IPS DF 4.7 (cell line): ENCODE measurements around the gene HSF4.

Experiments used
- DNase-seq: peaks from one replicate; pipeline ENCODE4 v3.0.0-alpha.2; 2013; ENCODE audit warnings: low spot score; ENCODE audit errors: extremely low read depth

Gene HSF4

DNA sequence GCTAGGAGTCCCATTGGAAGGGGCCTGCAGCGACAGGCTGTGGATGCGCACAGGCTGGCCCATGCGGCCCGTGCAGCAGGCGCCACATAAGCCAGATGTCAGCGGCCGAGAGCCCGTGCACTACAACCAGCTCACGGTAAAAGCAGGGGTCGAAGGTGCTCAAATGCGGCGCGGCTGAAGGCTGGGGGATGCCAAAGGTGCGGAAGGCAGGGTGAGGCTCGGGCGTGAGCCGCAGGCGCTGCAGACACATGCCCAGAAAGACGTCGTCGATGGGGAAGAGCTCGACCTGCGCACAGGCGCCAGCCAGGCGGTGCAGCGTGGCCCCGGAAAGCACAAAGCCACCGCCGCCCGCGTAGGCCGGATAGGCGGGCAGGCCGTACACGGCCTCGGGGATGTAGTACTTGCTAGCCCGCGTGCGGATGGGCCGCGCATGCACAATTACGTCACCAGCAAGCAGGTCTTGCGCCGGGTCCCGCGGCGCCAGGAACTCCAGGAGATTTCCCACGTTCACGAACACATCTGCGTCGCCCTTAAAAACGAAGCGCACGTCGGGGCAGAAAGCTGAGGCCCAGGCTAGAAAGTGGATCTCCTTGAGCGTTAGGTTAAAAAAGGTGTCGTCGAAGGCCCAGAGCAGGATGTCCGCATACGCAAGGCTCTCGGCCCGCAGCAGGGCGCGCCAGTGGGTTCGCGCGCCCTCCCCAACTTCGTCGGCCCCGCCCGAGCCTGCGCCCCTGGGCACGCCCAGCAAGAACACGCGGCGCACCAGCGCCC, 15.1 kb upstream of the HSF4 start:
- DNase-seq, result no peak

DNA sequence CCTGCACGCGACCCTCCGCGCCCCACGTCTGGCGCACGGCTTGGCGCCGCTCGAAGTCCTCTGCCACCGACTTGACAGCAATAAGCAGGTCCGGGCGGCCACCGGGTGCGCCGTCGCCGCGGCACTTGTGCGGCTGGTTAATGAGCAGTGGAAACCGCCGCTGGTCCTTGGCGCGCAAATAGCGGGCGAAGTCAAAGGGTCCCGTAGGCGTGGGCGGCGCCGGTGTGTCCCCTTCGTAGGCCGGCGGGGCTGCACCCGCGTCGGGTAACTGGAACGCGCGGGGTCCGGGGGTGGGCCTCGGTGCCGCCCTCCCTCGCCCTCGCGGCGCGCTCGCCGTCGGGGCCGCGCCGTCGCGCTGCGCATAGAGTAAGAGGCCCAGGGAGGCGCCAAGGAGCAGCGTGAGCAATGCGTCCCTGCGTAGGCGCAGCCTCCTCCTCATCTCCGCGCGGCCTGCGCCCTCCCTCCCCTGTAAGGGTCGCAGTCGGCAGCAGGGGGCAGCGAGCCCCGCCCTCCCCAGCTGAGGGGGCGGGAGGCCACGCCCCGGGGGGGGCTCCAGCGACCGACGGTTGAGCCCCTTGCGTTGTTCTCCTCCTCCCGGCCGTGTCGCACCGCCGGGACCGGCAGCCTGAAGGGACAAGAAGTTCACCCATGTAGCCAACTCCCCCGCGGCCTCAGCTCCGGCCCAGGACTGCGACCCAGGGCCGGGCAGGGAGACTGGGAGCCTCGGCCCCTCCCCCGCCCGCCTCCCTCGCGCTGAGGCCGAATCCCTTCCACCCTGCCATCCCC, 14.3 kb upstream of the HSF4 start:
- DNase-seq, result no peak

DNA sequence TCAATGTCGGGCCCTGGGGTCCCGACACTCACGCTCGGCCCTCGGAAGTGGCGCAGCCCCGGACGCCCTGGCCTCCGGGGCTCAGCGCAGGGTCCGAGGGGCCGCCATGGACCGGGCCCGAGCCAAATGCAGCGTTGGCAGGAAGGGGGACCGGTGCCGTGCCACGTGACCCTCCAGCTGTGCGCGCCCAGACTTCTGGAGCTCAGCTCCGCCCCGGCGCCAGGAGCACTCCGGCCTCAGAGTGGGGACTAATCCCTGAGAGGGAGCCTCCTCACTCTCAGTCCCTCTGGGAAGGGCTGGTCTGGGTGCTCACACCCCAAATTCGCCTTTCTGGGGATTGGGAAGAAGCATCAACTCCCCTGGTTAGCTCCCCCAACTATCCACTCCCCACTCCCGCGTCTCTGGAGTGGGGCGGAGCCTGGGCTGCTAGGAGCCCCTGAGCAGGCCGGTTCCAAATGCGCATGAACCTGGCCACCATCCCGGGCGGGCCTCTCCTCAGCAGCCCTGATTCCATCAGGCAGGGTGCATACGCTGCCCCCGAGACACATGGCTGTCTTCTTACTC, 13.6 kb upstream of the HSF4 start, which contains the start of gene B3GNT9:
Gene B3GNT9 (minus strand): TSS at position 166 of the 564 bp plus-strand sequence. CDS start 513 bp downstream, outside the sequence.
- DNase-seq, result no peak

DNA sequence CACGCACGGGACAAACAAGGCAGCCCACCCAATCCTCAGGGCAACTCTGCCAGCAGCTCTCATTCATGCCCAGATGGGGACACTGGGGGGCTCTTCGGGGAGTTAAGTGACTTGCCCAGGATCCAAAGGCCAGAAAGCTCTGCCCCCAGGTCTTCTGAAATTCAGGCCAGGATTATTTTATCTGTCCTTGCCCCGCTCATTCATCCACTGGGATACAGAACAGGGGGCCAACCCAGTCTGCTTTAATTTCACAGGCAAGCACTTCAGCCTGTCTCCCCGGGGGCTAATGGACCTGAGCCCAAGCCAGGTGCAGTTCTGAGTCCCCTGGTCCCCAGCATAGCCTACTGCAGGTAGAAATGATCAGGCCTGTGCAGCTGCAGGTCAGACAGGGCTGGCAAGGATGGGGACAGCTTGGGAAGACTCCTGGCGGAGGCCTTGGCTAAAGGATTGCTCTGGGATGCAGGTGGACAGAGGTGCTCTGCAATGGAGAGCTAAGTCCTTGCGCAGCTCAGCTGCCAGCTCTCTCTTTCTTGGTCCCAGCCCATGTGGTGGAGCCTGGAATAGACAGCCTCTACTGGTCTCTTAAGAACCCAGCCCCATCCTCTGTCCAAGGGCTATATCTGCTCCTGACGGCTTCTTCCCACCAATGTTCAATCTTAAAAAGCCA, 13.0 kb upstream of the HSF4 start:
- DNase-seq, result no peak

DNA sequence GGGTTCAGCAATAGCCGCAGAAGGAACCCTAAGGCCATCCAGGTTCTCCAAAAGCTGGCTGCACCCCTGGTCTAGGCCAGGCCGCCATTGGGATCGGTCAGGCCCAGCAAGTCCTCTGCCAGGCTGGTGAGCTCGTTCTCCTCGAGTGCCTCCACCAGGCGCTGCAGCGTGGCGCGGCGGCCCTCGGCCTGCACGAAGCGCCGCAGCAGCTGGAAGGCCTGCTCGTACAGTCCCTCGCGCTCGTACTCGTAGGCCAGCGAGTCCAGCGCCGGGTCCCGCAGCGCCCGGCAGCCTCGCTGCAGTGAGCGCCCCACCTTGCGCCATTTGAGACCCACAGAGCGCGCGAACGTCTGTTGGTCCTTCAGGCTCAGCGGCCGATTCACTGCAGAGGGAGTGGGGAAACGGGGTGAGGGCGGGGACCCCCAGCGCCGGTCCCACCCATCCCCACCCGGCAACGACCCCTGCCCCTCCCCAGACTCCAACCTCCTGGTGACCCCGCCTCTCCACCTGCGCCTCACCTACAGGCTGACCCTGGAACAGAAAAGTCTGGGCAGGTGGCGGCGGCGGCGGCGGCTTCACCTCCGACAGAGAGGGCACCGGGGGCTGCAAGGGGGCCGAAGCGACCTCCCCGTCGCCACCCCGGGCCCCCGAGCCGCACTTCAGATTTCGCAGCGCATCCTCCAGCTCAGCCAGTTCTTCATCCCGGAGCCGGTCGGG, 9.8 kb upstream of the HSF4 start:
- no peak for DNase-seq

DNA sequence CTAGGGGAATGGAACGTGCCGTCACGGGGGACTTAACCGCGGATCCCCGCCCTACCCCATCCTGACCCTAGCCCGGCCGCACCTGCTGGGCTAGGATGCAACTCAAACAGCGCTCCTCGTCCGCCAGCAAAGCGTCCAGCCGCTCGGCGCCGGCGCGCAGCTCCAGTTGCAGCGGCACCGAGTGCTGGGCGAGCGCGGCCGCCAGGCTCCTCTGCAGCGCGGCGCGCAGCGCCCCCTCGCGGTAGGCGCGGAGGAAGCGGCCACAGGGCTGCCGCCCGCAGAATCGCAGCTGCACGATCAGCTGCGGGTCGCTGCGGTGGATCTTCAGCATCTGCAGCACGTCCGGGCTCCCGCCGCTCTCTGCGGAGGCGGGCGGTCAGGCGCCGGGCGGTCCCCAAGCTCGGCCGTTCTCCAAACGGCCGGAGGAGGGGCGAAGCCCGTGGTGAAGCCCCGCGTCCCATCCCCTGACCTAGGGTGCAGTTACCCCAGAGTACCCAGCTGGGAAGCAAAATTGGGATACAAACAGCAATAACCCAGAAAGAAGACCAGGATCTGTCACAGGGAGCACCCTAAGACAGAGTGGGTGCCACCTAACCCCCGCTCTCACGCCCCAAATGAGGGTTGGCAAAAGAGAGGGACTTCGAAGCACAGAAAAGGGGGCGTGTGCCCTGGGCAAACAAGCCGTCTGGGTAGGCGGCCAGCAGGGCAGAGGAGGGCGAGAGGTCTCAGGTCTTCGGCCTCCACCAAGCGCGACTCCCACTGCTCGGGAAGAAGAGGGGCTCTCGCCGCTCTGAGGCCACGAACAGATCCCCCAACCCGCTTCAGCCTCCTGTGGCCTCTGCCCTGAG, 9.0 kb upstream of the HSF4 start:
- no peak for DNase-seq

DNA sequence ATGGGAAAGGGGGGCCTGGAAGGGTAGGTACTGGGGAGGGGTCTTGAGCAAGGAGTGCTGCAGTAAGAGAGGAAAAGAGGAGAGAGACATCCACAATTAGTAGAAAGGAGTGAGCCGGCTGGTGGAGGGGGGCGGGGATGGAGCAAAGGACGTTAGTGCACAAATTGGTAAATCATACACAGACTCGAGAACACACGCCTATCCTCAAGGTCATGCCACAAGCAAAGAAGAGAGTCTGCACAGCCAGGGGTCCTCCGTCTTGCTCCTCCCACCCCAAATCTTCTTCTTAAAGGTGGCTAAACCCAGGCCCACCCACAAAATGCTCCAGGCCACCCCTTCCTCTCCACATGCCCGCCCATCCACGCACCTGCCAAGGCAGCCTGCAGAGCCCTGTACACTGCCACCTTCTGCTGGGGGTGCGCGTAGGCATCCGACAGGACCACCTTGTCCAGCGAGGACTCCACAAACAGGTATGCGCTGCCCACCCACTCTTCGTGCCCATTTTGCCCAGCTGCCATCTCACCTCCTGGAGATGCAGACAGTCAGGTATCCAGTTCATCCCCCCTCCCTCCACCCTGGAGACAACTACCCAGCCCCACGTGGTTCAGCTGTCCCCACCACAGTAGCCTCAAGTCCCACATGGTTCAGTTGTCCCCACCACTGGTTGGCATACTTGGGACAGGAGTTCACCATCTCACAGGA, 8.3 kb upstream of the HSF4 start:
- DNase-seq, result no peak

DNA sequence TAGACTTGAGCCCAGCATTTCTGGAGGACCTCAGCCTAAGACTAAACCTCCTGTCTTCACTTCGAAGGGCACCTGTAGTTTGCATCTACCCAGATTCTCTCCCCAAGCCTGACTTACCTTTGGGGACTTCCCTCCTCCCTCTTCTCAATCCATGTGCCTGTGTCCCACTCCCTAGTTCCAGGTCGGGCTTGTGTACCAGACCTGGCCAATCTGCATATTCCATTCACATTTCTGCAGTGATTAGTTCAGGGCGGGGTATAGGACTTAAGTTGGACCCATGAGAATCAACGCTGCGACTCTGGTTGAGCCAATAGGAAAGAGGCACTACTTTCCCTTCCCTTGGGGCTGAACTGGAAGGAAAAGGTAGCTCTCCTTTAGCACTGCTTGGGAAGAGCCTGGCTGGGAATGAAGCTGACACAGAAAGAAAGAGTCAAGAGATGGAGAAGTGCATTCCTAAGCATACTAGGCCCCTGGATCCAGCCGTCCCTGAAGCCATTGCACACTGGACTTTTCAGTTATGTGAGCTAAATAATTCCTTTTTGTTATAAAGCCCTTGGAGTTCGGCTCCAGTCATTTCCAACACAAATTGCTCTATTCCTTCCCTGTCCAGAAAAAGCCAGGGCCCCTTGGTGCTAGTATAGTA, 7.3 kb upstream of the HSF4 start:
- no peak for DNase-seq

DNA sequence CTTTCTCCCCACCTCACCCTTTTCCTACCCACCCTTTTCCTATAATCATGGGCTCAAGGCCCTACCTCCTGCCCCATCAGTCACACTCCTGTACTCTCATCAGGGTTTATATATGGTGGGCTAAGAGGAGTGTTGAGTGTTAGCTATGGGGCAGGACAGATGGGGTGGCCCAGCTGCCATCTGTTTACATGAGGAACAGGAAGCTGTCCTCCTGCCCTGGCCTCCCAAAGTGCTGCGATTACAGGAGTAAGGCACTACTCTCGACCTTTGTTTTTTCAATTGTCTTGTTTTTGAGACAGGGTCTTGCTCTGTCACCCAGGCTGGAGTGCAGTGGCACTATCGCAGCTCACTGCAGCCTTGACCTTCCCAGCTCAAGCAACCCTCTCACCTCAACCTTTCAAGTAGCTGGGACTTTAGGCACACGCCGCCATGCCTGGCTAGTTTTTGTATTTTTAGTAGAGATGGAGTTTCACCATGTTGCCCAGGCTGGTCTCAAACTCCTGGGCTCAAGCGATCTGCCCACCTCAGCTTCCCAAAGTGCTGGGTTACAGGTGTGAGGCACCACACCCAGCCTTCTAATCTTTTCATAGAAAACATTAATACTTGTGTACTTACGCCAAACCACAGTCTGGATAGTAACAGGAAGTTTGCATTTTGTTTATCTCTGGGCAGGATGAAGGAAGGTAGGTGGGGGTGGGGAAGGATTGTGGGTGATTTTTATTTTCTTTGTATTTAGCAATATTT, 6.5 kb upstream of the HSF4 start:
- DNase-seq, result no peak

DNA sequence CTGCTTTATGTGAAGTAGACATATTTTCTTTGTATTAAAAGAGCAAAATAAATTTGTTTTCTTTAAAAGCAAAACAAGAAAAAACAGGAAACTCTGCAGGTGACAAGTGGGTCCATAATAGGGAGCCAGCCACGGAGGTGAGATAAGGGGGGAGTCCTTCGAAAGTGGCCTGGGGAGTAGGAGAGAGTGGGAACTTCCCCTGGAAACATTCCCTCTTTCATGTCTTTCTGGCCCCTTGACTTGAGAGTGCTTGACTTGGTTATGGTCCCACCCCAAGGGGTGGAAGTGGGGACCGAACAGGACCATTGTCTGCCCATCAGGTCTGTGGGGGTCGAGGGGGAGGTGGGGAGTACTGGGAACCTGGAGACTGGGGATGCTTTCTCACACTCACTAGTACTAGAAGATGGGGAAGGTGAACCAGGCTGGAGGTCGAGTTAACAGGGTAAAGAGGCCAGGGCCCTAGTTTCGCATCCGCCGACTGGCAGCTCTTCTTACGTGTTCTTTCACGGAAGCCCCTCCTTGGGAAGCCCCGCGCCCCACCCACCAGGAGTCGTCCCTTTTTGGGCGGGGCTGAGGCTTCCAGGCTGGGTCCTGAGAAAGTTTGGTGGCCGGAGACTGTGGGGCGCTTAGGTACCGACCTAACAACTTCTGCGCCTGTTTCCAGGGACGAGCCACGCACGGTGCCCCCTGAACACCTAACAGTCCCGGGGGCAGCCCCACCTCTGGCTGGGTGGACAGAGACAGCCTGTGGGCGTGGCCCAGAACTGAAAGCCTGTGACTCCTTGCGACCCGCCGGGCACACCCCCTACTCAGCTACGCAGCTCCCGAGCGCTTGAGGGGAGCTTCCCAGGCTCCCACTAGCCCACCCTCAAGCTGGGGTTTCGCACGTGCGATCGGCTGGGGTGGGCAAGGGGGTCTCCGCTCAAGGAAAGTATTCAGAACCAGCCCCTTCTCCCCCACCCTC, 5.6 kb upstream of the HSF4 start:
- no peak for DNase-seq

DNA sequence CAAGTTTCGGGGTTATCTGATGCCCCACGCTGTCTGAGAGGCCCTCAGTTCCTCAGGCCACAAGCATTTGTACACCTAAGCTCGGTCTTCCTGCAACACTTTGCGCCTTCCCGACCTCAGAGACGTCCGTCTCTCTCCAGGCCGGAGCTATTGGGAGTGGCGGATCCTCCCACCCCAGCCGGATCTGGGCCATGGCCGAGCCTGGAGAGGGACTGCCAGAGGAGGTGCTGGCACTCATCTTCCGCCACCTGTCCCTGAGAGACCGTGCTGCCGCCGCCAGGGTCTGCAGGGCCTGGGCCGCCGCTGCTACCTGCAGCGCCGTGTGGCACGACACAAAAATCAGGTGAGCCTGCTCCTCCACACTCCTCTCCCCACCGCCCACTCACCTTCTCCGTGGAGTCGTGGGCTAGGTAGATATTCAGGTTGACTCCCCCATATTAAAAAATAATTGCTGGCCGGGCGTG, 2.9 kb upstream of the HSF4 start:
- no peak for DNase-seq

DNA sequence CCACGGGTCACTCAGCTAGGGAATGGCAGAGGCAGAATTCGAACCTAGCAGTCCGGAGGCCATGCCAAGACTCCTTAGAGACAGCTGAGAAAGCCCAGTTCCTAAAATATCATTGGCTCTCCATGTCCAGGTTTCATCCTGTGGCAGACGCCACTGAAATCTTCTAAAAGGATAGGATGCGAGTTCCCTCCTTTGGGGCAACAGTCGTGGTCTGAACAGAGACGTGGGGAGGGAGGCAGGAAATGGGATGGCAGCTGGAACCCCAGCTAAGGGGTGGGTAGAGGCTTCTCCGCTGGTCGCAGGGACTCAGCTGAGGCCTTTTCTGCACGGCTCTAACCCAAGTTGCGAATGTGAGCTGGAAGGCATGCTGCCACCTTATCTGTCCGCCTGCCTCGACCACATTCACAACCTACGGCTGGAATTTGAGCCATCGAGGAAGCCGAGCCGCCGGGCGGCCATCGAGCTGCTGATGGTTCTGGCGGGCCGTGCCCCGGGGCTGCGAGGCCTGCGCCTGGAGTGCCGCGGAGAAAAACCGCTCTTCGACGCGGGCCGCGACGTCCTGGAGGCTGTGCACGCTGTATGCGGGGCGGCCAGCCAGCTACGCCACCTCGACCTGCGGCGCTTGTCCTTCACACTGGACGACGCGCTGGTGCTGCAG, 1.9 kb upstream of the HSF4 start:
- no peak for DNase-seq

DNA sequence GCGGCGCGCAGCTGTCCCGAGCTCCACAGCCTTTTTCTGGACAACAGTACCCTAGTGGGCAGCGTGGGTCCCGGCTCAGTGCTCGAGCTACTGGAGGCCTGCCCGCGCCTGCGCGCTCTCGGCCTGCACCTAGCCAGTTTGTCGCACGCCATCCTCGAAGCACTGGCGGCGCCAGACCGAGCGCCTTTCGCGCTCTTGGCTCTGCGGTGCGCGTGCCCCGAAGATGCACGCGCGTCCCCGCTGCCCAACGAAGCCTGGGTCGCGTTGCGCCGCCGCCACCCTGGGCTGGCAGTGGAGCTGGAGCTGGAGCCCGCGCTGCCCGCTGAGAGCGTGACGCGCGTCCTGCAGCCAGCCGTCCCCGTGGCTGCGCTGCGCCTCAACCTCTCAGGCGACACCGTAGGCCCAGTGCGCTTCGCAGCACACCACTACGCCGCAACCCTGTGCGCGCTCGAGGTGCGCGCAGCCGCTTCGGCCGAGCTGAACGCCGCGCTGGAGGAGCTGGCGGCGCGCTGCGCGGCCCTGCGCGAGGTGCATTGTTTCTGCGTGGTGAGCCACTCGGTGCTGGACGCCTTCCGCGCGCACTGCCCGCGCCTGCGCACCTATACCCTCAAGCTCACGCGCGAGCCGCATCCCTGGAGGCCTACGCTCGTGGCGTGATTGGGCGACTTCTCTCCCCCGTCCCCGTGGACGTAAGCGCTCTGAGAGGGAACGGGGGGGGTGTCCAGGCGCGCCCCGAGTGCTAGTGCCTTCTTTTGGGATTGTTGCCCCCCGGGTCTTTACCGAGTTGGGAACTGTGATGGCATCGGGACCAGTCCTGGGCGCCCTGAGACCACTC, 1.2 kb upstream of the HSF4 start:
- DNase-seq, result no peak

DNA sequence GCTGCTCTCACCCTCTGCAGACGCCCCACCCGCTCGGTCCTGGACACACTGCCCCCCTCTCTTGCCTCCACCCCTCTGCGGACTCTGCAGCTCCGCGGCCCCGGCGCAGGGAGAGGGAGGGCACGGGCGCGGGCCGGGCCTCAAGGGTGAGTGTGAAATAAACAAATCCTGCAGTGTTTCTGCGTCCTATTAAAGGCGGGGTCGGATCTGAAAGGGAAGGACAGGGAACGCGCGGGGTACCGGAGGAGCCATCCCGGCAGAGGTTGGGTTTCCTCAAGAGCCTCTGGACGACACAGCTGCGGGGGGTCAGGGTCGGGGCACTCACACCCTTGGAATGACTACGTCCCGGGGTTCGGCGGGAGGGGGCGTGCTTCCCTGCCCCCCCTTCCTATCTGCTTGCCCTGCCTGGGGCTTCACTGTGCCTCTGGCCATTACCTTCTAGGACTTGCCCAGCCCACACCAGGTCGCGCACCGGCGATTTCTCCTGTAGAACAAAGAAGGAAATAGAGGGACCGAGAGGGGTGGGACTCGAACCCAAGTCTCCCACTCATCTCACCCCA, 466 bp upstream of the HSF4 start:
- no peak for DNase-seq
